H1 (cell line): ENCODE data around the gene TIE1. TPM values are rescaled to one million over a fixed set of nuclear protein-coding genes. Genes with fewer than 3 reads are reported as not detected.

Experiments
- CTCF ChIA-PET: fragments of 300-600 bp; sonication (Branson Sonifier 250); formaldehyde crosslinking; loops from one replicate; lab custom pipeline; 2021; ENCODE audit not compliant: partially characterized antibody; lab: Charles Lee
- POLR2A ChIA-PET: fragments of 300-600 bp; sonication (Branson Sonifier 250); formaldehyde crosslinking; loops from one replicate; lab custom pipeline; 2021; ENCODE audit warnings: inconsistent platforms; ENCODE audit not compliant: partially characterized antibody; lab: Charles Lee
- DNase-seq, 2 experiments: peaks; one replicate each; pipeline versions ENCODE4 v3.0.0 to v3.0.0-alpha.2; 2010 to 2022; ENCODE audit warnings: low spot score in 2 of 2, low read depth in 1 of 2, mixed read lengths in 1 of 2
- FAIRE-seq: peaks from 2 replicates; lab custom pipeline; 2011; peaks lifted over from hg19 to GRCh38; lab: Jason Lieb, UNC
- H2AFZ ChIP-seq: 2 replicates; pipeline ENCODE4 v1.8.1; 2012; ENCODE audit warnings: low read length, inconsistent platforms
- H2AK5ac ChIP-seq: 2 replicates; pipeline ENCODE4 v1.6.1; 2013; ENCODE audit warnings: low read depth, low read length
- H2BK120ac ChIP-seq: replicated peaks from 2 replicates; pipeline ENCODE3; 2013; ENCODE audit warnings: low read depth, low read length, inconsistent platforms
- H2BK12ac ChIP-seq: 2 replicates; pipeline ENCODE4 v1.6.1; 2013; ENCODE audit warnings: low read depth, low read length
- H2BK15ac ChIP-seq: 2 replicates; pipeline ENCODE4 v1.6.1; 2013; ENCODE audit warnings: low read length
- H2BK20ac ChIP-seq: 2 replicates; pipeline ENCODE4 v1.6.1; 2013; ENCODE audit warnings: low read length
- H2BK5ac ChIP-seq: 2 replicates; pipeline ENCODE4 v1.6.1; 2013; ENCODE audit warnings: low read depth, low read length
- H3K14ac ChIP-seq: 2 replicates; pipeline ENCODE4 v1.6.1; 2013; ENCODE audit warnings: inconsistent platforms; ENCODE audit not compliant: insufficient read length
- H3K18ac ChIP-seq: 2 replicates; pipeline ENCODE4 v1.6.1; 2013; ENCODE audit warnings: low read length; ENCODE audit errors: extremely low read depth
- H3K23ac ChIP-seq: 2 replicates; pipeline ENCODE4 v1.6.1; 2013; ENCODE audit warnings: inconsistent platforms; ENCODE audit not compliant: insufficient read length
- H3K23me2 ChIP-seq: 2 replicates; pipeline ENCODE4 v1.6.1; 2013; ENCODE audit warnings: low read depth, low read length
- H3K27ac ChIP-seq: 2 replicates; pipeline ENCODE4 v1.6.1; 2011; ENCODE audit warnings: low read depth, low read length, inconsistent platforms
- H3K27me3 ChIP-seq, 4 experiments: replicated peaks in 1 of 4; 1 replicate in 1 of 4; 2 replicates in 3 of 4; pipeline versions ENCODE4 v1.6.1 to v1.8.1; 2011 to 2013; ENCODE audit warnings: low read length in 3 of 4, mild to moderate bottlenecking in 3 of 4, inconsistent platforms in 2 of 4, mixed read lengths in 2 of 4, moderate library complexity in 1 of 4; ENCODE audit not compliant: control insufficient read depth in 3 of 4, insufficient read depth in 3 of 4; ENCODE audit errors: extremely low read depth in 1 of 4
- H3K36me3 ChIP-seq, 4 experiments: 2 replicates each; pipeline versions ENCODE4 v1.6.1 to v1.8.1; 2011 to 2013; ENCODE audit warnings: mild to moderate bottlenecking in 4 of 4, low read length in 3 of 4, moderate library complexity in 2 of 4, control low read depth in 1 of 4, inconsistent platforms in 1 of 4; ENCODE audit not compliant: insufficient read depth in 4 of 4, control insufficient read depth in 2 of 4
- H3K4ac ChIP-seq: replicated peaks from 2 replicates; pipeline ENCODE3; 2013; ENCODE audit warnings: low read length, low read depth, mixed read lengths, inconsistent platforms; ENCODE audit not compliant: insufficient read length
- H3K4me1 ChIP-seq, 4 experiments: replicated peaks in 1 of 4; 1 replicate in 1 of 4; 2 replicates in 3 of 4; pipeline versions ENCODE4 v1.6.1 to v1.8.1; 2011 to 2013; ENCODE audit warnings: low read length in 3 of 4, inconsistent platforms in 2 of 4, mixed read lengths in 1 of 4; ENCODE audit not compliant: insufficient read depth in 4 of 4, control insufficient read depth in 3 of 4
- H3K4me2 ChIP-seq, 2 experiments: 2 replicates each; pipeline versions ENCODE4 v1.6.1 to v1.8.1; 2011 to 2013; ENCODE audit warnings: low read depth in 2 of 2, low read length in 2 of 2, control low read depth in 1 of 2, inconsistent platforms in 1 of 2, mild to moderate bottlenecking in 1 of 2; ENCODE audit not compliant: insufficient read depth in 1 of 2
- H3K4me3 ChIP-seq, 4 experiments: fragments of 200-600, 300-600 bp in 1 of 4; sonication (generic), shearing (Covaris generic), sonication (Bioruptor Twin) in 1 of 4; 2 replicates each; pipeline versions ENCODE4 v1.5.1 to v1.8.1; 2011 to 2016; ENCODE audit warnings: low read length in 4 of 4, low read depth in 3 of 4, control low read depth in 2 of 4, inconsistent platforms in 2 of 4, mild to moderate bottlenecking in 2 of 4, mixed read lengths in 1 of 4, moderate library complexity in 1 of 4; ENCODE audit not compliant: insufficient read depth in 2 of 4; ENCODE audit errors: extremely low read depth in 1 of 4
- H3K56ac ChIP-seq: replicated peaks from 2 replicates; pipeline ENCODE3; 2013; ENCODE audit warnings: low read depth, mild to moderate bottlenecking, mixed read lengths, low read length, inconsistent platforms; ENCODE audit not compliant: insufficient read length
- H3K79me1 ChIP-seq: 2 replicates; pipeline ENCODE4 v1.6.1; 2013; ENCODE audit warnings: low read depth, low read length, control low read depth
- H3K79me2 ChIP-seq, 2 experiments: 2 replicates each; pipeline versions ENCODE4 v1.6.1 to v1.8.1; 2012 to 2013; ENCODE audit warnings: low read length in 2 of 2, mild to moderate bottlenecking in 2 of 2, inconsistent platforms in 1 of 2; ENCODE audit not compliant: insufficient read depth in 2 of 2, control insufficient read depth in 1 of 2
- H3K9ac ChIP-seq, 4 experiments: replicated peaks in 1 of 4; 1 replicate in 1 of 4; 2 replicates in 3 of 4; pipeline versions ENCODE4 v1.6.1 to v1.8.1; 2011 to 2013; ENCODE audit warnings: low read depth in 3 of 4, low read length in 3 of 4, control low read depth in 2 of 4, mild to moderate bottlenecking in 2 of 4, moderate library complexity in 2 of 4, inconsistent platforms in 1 of 4; ENCODE audit errors: extremely low read depth in 1 of 4
- H3K9me3 ChIP-seq, 2 experiments: 2 replicates each; pipeline versions ENCODE4 v1.6.1 to v1.8.1; 2012 to 2013; ENCODE audit warnings: mild to moderate bottlenecking in 2 of 2, moderate library complexity in 2 of 2, control low read depth in 1 of 2, inconsistent platforms in 1 of 2, low read depth in 1 of 2, low read length in 1 of 2, mixed read lengths in 1 of 2; ENCODE audit not compliant: insufficient read depth in 2 of 2
- H4K20me1 ChIP-seq, 2 experiments: replicated peaks in 1 of 2; 2 replicates each; pipeline versions ENCODE3 to v1.8.1; 2011 to 2013; ENCODE audit warnings: inconsistent platforms in 2 of 2, low read length in 2 of 2, mild to moderate bottlenecking in 1 of 2; ENCODE audit not compliant: insufficient read depth in 2 of 2, control insufficient read depth in 1 of 2
- H4K5ac ChIP-seq: 2 replicates; pipeline ENCODE4 v1.6.1; 2013; ENCODE audit warnings: low read length, low read depth, mixed read lengths, inconsistent platforms; ENCODE audit not compliant: insufficient read length
- H4K8ac ChIP-seq: 2 replicates; pipeline ENCODE4 v1.8.0; 2013; ENCODE audit warnings: mild to moderate bottlenecking, moderate library complexity, low read length, inconsistent platforms; ENCODE audit not compliant: insufficient read depth; ENCODE audit errors: extremely low read depth
- H4K91ac ChIP-seq: replicated peaks from 2 replicates; pipeline ENCODE3; 2013; ENCODE audit warnings: low read length, mixed read lengths, inconsistent platforms; ENCODE audit not compliant: insufficient read length
- CBX5 ChIP-seq: fragments of 300-800, 300-1000 bp; sonication (generic); IDR thresholded peaks from 2 replicates; pipeline ENCODE4 v1.7.1; 2016; ENCODE audit warnings: antibody characterized with exemption, low read length, low read depth
- CHD1 ChIP-seq: IDR thresholded peaks from 2 replicates; pipeline ENCODE4 v1.6.1; 2012; ENCODE audit warnings: low read depth, low read length, improper control_type of control experiment
- EGR1 ChIP-seq: IDR thresholded peaks from 2 replicates; pipeline ENCODE4 v1.6.1; 2011; ENCODE audit warnings: low read depth, low read length, borderline replicate concordance
- EZH2 ChIP-seq: fragments of 200-600 bp; sonication (generic); IDR thresholded peaks from 2 replicates; pipeline ENCODE4 v1.7.1; 2012; ENCODE audit warnings: low read depth, mild to moderate bottlenecking, moderate library complexity, low read length, inconsistent platforms; ENCODE audit not compliant: severe bottlenecking
- HDAC6 ChIP-seq: IDR thresholded peaks from one replicate; pipeline ENCODE4 v1.7.1; 2012; ENCODE audit warnings: low read depth, mild to moderate bottlenecking, inconsistent platforms, low read length, moderate library complexity
- NRF1 ChIP-seq: IDR thresholded peaks from 2 replicates; pipeline ENCODE4 v1.6.1; 2011; ENCODE audit warnings: mild to moderate bottlenecking, low read depth, low read length, improper control_type of control experiment
- SAP30 ChIP-seq: fragments of 300-600 bp; sonication (generic); IDR thresholded peaks from 2 replicates; pipeline ENCODE4 v1.7.1; 2012; ENCODE audit warnings: low read length, moderate library complexity, mild to moderate bottlenecking, inconsistent platforms; ENCODE audit not compliant: insufficient read depth, insufficient replicate concordance
- SIRT6 ChIP-seq: IDR thresholded peaks from one replicate; pipeline ENCODE4 v1.7.1; 2012; ENCODE audit warnings: low read length, inconsistent platforms
- SIX5 ChIP-seq: IDR thresholded peaks from 2 replicates; pipeline ENCODE4 v1.6.1; 2011; ENCODE audit warnings: mild to moderate bottlenecking, low read depth, low read length
- SP1 ChIP-seq: IDR thresholded peaks from 2 replicates; pipeline ENCODE4 v1.6.1; 2011; ENCODE audit warnings: low read depth, low read length
- WGBS, 2 experiments: shearing (Covaris generic) in 1 of 2; methylation state at CpG; one replicate each; pipeline versions ENCODE4 v1.1.6 to v1.1.7; 2013 to 2015; ENCODE audit warnings: low lambda C conversion rate in 2 of 2, mixed read lengths in 2 of 2, inconsistent platforms in 1 of 2, low coverage in 1 of 2, missing lambda C conversion rate in 1 of 2; ENCODE audit not compliant: insufficient replicate concordance in 2 of 2, insufficient coverage in 1 of 2, insufficient read length in 1 of 2; ENCODE audit errors: extremely low coverage in 1 of 2, missing lambda C conversion rate in 1 of 2; 5-methylcytosine and 5-hydroxymethylcytosine counted together
- polyA plus RNA-seq, 7 experiments: library from polyadenylated mRNA; depleted of rRNA in 3 of 7; stranded (reverse) in 5 of 7; unstranded in 2 of 7; fragments of >200 nt in 5 of 7; fragments of 200-250 nt in 2 of 7; gene quantifications; 1 replicate in 5 of 7; 2 replicates in 1 of 7; 4 replicates in 1 of 7; pipeline versions ENCODE4 v1.2.1 to v1.2.3, GENCODE V29; 2011 to 2013; ENCODE audit warnings: missing spikeins in 2 of 7, mixed read lengths in 2 of 7
- total RNA-seq: library from RNA; stranded (reverse); fragmentation: NEBNext Ultra II Directional; extraction: Animal tissue kit (Norgen Biotek cat#: 25700); gene quantifications from 2 replicates; pipeline ENCODE4 v1.2.1, GENCODE V29; 2021

The TIE1 gene
- total and polyA plus RNA-seq, 2 of the 8 experiments (the other 6 are each of a cell fraction or from before 2014, with no cell fraction given), result 0.74 to 2.2 TPM

- DNase-seq, result no peak
- H3K23me2 ChIP-seq, result peaks cover 7% of the 10 kb centered on the region
- H2BK12ac ChIP-seq, result no peak overlapping the region
- no peaks in the 10 kb centered on the region for H3K27me3 ChIP-seq
- WGBS, 2 experiments, result no CpG with 5 or more reads among the region's 2 CpGs
- H2AFZ ChIP-seq, result no peak overlapping the region
- peaks cover under 1 to 5% (median 2%) of the 10 kb centered on the region in 4 experiments; a peak in 6 of 8 replicates for H3K36me3 ChIP-seq
- H2BK120ac ChIP-seq, result no peak overlapping the region
- H2BK15ac ChIP-seq, result no peak overlapping the region
- no peak overlapping the region for H2AK5ac ChIP-seq
- H3K79me1 ChIP-seq, result no peaks in the 10 kb centered on the region
- H3K4me1 ChIP-seq, result peaks cover 4 to 11% (median 7%) of the 10 kb centered on the region in 4 experiments; a peak in 6 of 7 replicates
- no peak overlapping the region for H3K27ac ChIP-seq
- no peak overlapping the region for H3K56ac ChIP-seq
- no peak overlapping the region for H3K4ac ChIP-seq
- peaks cover under 1 to 5% of the 10 kb centered on the region in 2 experiments for H4K20me1 ChIP-seq
- H3K4me3 ChIP-seq, result no peak overlapping the region
- FAIRE-seq, result no peak
- no peak overlapping the region for H3K9ac ChIP-seq
- ChIA-PET POLR2A (interaction anchor here (0.6 to 1.9 kb wide), 2 partner anchors 12 to 29 kb away, joined by 4 to 5 read pairs; no protein-coding TSS in a partner anchor), CTCF (interaction anchor here (0.9 to 1.5 kb wide), 3 partner anchors 13 to 117 kb away, joined by 4 to 6 read pairs (median 4); partner anchors contain the start of gene ELOVL1)
- no peak overlapping the region for H4K91ac ChIP-seq
- H3K79me2 ChIP-seq, result peaks cover 4 to 9% of the 10 kb centered on the region in 2 experiments
- no peaks in the 10 kb centered on the region for H3K9me3 ChIP-seq
- no peak overlapping the region for H3K4me2 ChIP-seq
- H3K14ac ChIP-seq, result no peak overlapping the region
- H3K18ac ChIP-seq, result no peak overlapping the region
- no peak overlapping the region for H4K5ac ChIP-seq
- no peak overlapping the region for H4K8ac ChIP-seq
- no peak overlapping the region for H2BK5ac ChIP-seq
- no peak overlapping the region for H3K23ac ChIP-seq
- TF ChIP-seq SAP30 (no peak), CHD1 (no peak), SP1 (no peak), SIX5 (no peak), HDAC6 (no peak), NRF1 (no peak), EZH2 (no peak), SIRT6 (no peak), EGR1 (no peak), CBX5 (no peak)
- no peak overlapping the region for H2BK20ac ChIP-seq
These were observed 54.2 kb downstream of the TIE1 start for GRCh38 chr1:43354936-43355335.
